ENCODE results near the gene CCDC187. TPM values are rescaled to one million over a fixed set of nuclear protein-coding genes. Genes with fewer than 3 reads are reported as not detected.
A peak's percentile ranks its signal among the peaks of the same experiment; 100 is the strongest.

Gene CCDC187
- total RNA-seq, 1 donor from 2014 or later, result not detected

GRCh38 chr9:136209232-136209631 is 94.7 kb downstream of the CCDC187 start:
- no peak for ATAC-seq
- DNase-seq, result no peak
- intact Hi-C loops (cut with micrococcal nuclease), result no loop called here

DNA sequence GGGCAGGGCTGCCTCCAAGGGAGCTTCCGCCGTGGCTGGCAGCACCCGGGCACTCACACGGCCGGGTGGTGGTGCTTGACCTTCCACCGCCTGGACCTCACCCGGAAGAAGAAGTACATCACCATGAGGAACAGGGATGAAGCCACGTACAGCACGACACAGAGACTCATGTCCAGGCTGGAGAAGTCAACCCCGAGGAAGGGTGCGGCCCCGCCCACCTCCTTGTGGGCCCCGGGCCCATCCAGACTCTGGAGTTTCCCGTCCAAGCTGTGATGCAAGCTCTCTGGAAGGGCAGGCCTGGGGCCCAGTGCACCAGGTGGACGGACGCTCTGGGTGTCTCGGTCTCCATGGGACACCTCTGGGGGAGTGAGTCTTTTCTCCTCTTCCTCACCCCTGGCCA is 95.2 kb downstream of the CCDC187 start:
- intact Hi-C loops (cut with micrococcal nuclease), result no loop called here
- DNase-seq (no peak), ATAC-seq (no peak)

- ATAC-seq, result no peak
- intact Hi-C loops (cut with micrococcal nuclease), result no loop called here
- no peak for DNase-seq
Measured at GRCh38 chr9:136207616-136208015, 96.3 kb downstream of the CCDC187 start.

- intact Hi-C loops (cut with micrococcal nuclease), result no loop called here
- ATAC-seq (no peak), DNase-seq (no peak)
Measured at GRCh38 chr9:136206602-136207275, 97.2 kb downstream of the CCDC187 start.

- DNase-seq (no peak), ATAC-seq (no peak)
- intact Hi-C loops (cut with micrococcal nuclease), result no loop called here
Measured at GRCh38 chr9:136205707-136205992, 98.2 kb downstream of the CCDC187 start.

DNA sequence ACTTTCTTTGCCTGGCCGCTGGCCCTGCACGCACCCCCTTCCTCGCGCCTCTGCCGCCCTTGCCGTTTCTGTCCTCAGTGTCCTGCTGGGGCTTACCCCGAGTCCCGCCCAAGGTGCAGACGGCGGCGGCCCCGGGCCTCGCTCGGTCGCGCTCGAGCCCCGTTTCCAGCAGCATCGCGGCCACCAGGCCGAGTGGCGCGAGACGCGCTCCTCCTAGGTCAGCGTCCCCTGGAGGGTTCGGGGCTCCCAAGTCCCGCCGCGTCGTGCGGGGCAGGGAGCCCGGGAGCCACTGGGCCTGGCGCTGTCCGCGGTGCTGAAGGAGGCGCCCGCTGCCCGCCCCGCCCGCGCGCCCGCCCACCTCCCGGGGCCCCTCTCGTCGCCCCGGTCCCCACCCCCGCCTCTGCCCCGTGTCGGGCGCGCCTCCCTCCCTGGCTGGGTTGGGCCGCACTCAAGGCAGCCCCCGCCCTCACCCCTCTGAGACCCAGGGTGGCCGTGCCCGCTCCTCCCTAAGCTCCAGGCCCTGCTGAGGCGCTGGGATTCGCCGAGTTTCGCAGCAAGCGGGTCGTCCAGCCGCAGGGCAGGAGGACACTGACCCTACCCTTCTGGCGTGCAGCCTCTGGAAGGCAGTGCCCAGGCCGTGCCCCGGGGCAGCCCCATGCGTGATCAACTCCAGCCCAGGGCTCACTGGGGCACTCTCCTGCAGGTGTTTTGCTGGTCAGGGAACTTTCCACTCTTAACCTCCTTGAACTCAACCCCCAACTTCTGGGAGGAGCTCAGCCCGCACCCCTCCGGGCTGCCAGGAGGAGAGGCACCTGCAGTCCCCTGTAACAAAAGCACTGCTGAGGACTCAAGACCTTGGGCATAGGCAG is 98.8 kb downstream of the CCDC187 start, which contains the start of gene LHX3:
TSS of gene LHX3 (minus strand) at position 291 of the 869 bp plus-strand sequence. CDS start at position 175, 116 bp downstream.
- intact Hi-C loops (cut with micrococcal nuclease), result no loop called here
- peak; percentile 53 for DNase-seq
- peak; percentile 66 for ATAC-seq

DNA sequence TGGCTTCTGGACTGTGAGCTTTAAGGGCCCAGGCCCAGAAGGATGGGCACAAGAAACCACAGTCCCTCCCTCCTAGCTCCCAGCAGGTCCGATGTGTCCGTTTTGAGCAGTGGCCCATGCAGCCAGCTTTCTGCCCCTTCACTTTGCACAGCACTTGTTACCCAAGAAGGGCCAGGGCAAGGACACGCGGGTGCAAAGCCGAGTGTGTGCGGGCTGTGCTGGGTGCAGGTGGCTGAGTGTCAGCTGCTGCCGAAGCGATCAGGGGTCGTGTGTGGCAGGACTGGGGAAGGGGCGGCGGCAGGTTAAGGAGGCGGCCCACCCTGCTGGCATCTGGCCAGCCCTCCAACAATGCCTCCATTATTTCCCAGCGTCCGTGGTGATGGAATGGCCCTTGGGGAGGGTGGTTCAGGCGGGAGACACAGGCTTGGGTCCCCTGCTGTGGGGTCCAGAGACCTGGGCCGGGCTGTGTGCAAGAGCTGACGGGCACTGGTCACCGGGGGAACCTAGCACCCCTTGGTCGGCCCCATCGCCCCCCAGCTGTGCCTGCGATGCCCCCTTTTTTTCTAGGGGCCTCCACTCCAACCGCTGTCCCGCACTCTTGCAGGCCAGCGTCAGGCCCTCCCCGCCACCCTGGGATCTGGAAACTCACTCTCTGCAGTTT is 99.6 kb downstream of the CCDC187 start:
- intact Hi-C loops (cut with micrococcal nuclease), result no loop called here
- DNase-seq (no peak), ATAC-seq (no peak)

- intact Hi-C loops (cut with micrococcal nuclease), result no loop called here
- ATAC-seq, result no peak
- DNase-seq, result no peak
Measured at GRCh38 chr9:136203408-136204144, 100.3 kb downstream of the CCDC187 start.

GRCh38 chr9:136202454-136203407 is 101.2 kb downstream of the CCDC187 start:
- intact Hi-C loops (cut with micrococcal nuclease), result no loop called here
- DNase-seq, result no peak
- ATAC-seq, result no peak

GRCh38 chr9:136201609-136202453 is 102.1 kb downstream of the CCDC187 start:
- DNase-seq (no peak), ATAC-seq (peak; percentile 56)
- intact Hi-C loops (cut with micrococcal nuclease), result no loop called here

DNA sequence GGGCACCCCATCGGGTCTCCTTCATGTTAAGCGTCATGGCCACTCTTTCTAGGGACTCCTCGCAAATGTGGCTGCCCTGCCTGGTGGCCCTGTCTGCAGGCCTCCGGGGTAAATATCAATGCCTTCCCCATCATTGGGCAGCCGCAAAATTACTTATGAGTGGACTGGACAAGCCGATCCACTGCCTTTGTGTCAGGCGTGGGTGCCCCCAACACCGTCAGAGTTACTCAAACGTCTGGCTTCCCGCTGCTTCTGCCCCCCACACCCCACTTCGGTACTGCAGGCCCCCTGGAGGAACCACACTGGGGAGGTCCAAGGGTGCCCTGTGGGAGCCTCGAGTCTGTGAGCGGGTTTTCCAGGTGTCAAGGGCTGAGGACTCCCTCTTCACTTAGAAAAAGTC is 102.7 kb downstream of the CCDC187 start:
- DNase-seq, result no peak

GRCh38 chr9:136200424-136200823 is 103.5 kb downstream of the CCDC187 start:
- DNase-seq (no peak), ATAC-seq (no peak)
- intact Hi-C loops (cut with micrococcal nuclease), result no loop called here

More for the DNA sequence above, 102.7 kb downstream of the CCDC187 start:
- ATAC-seq, result no peak
- intact Hi-C loops (cut with micrococcal nuclease), result no loop called here

Other genes with a start within 250 kb of the CCDC187 start
- gene NACC2, start 208.8 kb downstream of the CCDC187 start, total RNA-seq, result 39.1 TPM
- gene TMEM250, start 185.2 kb downstream of the CCDC187 start, total RNA-seq, result 16.6 TPM
- gene LHX3, start 99.0 kb downstream of the CCDC187 start, total RNA-seq, result not detected
- 8.7 TPM for gene QSOX2, start 58.3 kb downstream of the CCDC187 start, total RNA-seq
- 61.7 TPM for gene GPSM1, start 23.4 kb upstream of the CCDC187 start, total RNA-seq
- 40.2 TPM for gene DNLZ, start 59.6 kb upstream of the CCDC187 start, total RNA-seq
- gene CARD9, start 69.6 kb upstream of the CCDC187 start, total RNA-seq, result 0.79 TPM
- 4.4 TPM for gene SNAPC4, start 96.1 kb upstream of the CCDC187 start, total RNA-seq
- gene ENTR1, start 106.5 kb upstream of the CCDC187 start, total RNA-seq, result 23.3 TPM
- 77.8 TPM for gene PMPCA, start 106.6 kb upstream of the CCDC187 start, total RNA-seq
- gene INPP5E, start 135.8 kb upstream of the CCDC187 start, total RNA-seq, result 12.1 TPM
- gene SEC16A, start 178.9 kb upstream of the CCDC187 start, total RNA-seq, result 23.2 TPM
- 15.4 TPM for gene NOTCH1, start 242.0 kb upstream of the CCDC187 start, total RNA-seq

Data from left ventricle myocardium superior (tissue), 1 donor.